Right lobe of liver (tissue), 6 donors: ENCODE data around the gene C19orf12. TPM values are rescaled to one million over a fixed set of nuclear protein-coding genes. Genes with fewer than 3 reads are reported as not detected.

Source experiments
- ATAC-seq, 4 donors: fragments of 200-7000 bp; cut with Tn5 transposase; one replicate each; pipeline ENCODE4 v1.9.1; 2020; ENCODE audit warnings: mild to moderate bottlenecking in 4 of 4, moderate library complexity in 4 of 4
- DNase-seq, 3 donors: peaks; one replicate each; pipeline ENCODE4 v3.0.0-alpha.2; 2020
- H3K27ac ChIP-seq, 3 donors: fragments of 200-600 bp; one replicate each; pipeline ENCODE4 v1.8.0; 2022
- H3K27me3 ChIP-seq, 2 donors: fragments of 200-600 bp; one replicate each; pipeline ENCODE4 v1.8.0; 2022
- H3K36me3 ChIP-seq, 4 donors: fragments of 200-600 bp; sonication (generic) in 1 of 4; one replicate each; pipeline versions ENCODE4 v1.5.1 to v1.8.0; 2017 to 2022; ENCODE audit warnings: control low read depth in 1 of 4
- H3K4me1 ChIP-seq, 4 donors: fragments of 200-600 bp; sonication (generic) in 1 of 4; one replicate each; pipeline versions ENCODE4 v1.5.1 to v1.8.0; 2017 to 2022; ENCODE audit warnings: control low read depth in 1 of 4
- H3K4me3 ChIP-seq, 3 donors: fragments of 200-600 bp; one replicate each; pipeline ENCODE4 v1.8.0; 2022
- H3K9me3 ChIP-seq, 4 donors: fragments of 200-600 bp; sonication (generic) in 1 of 4; one replicate each; pipeline versions ENCODE4 v1.5.1 to v1.8.0; 2017 to 2022; ENCODE audit warnings: control low read depth in 1 of 4
- CTCF ChIP-seq, 4 donors: fragments of 200-600 bp in 3 of 4; fragments of 450-650 bp in 1 of 4; IDR thresholded peaks; one replicate each; pipeline versions ENCODE4 v1.5.1 to v1.8.0; 2016 to 2022; ENCODE audit warnings: antibody characterized with exemption in 4 of 4, mild to moderate bottlenecking in 2 of 4
- POLR2A ChIP-seq: fragments of 450-650 bp; IDR thresholded peaks from one replicate; pipeline ENCODE4 v1.6.1; 2017; ENCODE audit warnings: antibody characterized with exemption, mild to moderate bottlenecking
- WGBS: methylation state at CpG from one replicate; pipeline ENCODE4 v1.1.6; 2018; ENCODE audit warnings: low coverage, low lambda C conversion rate; ENCODE audit not compliant: insufficient coverage; ENCODE audit errors: missing lambda C conversion rate; 5-methylcytosine and 5-hydroxymethylcytosine counted together
- intact Hi-C, 2 donors: fragments of 100-400 bp; cut with DNase I; formaldehyde crosslinking; loops; one replicate each; pipeline versions ENCODE4 v1.11.2 to v1.14.1; 2022
- total RNA-seq, 6 experiments: library from RNA; depleted of rRNA in 2 of 6; stranded (reverse); fragments of >200 nt in 2 of 6; fragmentation: NEBNext Ultra II Directional in 3 of 6; extraction: Animal tissue kit (Norgen Biotek cat#: 25700) in 3 of 6; gene quantifications; one replicate each; pipeline versions ENCODE4 v1.1.0 to v1.2.4, GENCODE V29; 2016 to 2023
- donor health status: DM: no; HTN: yes; CAD: no.
- donor health status: DM: no; HTN: no; CAD: no.
- donor health status: DM: no; HTN: no; CAD: no.
- donor health status: DM: no; HTN: yes; CAD: no.
- donor health status: DM: no; HTN: yes; CAD: no.

The C19orf12 gene
- total RNA-seq, 6 experiments from 2014 or later: 35.2 to 62.8 (median 52.4) TPM

- intact Hi-C loops: no loop called here
- TF ChIP-seq POLR2A (no peak), CTCF (IDR thresholded peaks at IDR 0.05) (no peak)
- Histone ChIP-seq H3K4me3 (no peak overlapping the region), H3K4me1 (no peaks in the 10 kb centered on the region), H3K27ac (no peak overlapping the region), H3K9me3 (no peaks in the 10 kb centered on the region), H3K27me3 (no peaks in the 10 kb centered on the region), H3K36me3 (no peaks in the 10 kb centered on the region)
- DNase-seq: no peak
- 70% methylated on average over 5 of the region's 5 CpGs for WGBS
- no peak for ATAC-seq
These were observed 34.9 kb upstream of the C19orf12 start for GRCh38 chr19:29750001-29750400.

GRCh38 chr19:29748996-29749849 lies 34.2 kb upstream of the C19orf12 start:
- Histone ChIP-seq H3K27ac (no peak overlapping the region), H3K36me3 (no peaks in the 10 kb centered on the region), H3K4me3 (no peak overlapping the region), H3K4me1 (no peaks in the 10 kb centered on the region), H3K9me3 (no peaks in the 10 kb centered on the region), H3K27me3 (no peaks in the 10 kb centered on the region)
- DNase-seq (no peak), ATAC-seq (peak in 1 of 4 donors; percentile 11)
- 27% methylated on average over 3 of the region's 7 CpGs for WGBS
- no peak for TF ChIP-seq POLR2A
- TF ChIP-seq CTCF (IDR thresholded peaks at IDR 0.05): no peak
- intact Hi-C loops: no loop called here

GRCh38 chr19:29745253-29745652 lies 30.2 kb upstream of the C19orf12 start:
- peak in 1 of 4 donors; percentile 24 for ATAC-seq
- Histone ChIP-seq H3K36me3 (no peaks in the 10 kb centered on the region), H3K4me3 (no peak overlapping the region), H3K27me3 (no peaks in the 10 kb centered on the region), H3K4me1 (no peaks in the 10 kb centered on the region), H3K9me3 (no peaks in the 10 kb centered on the region), H3K27ac (no peak overlapping the region)
- 60% methylated on average over 1 of the region's 6 CpGs for WGBS
- intact Hi-C loops: no loop called here
- no peak for DNase-seq
- TF ChIP-seq POLR2A (no peak), CTCF (IDR thresholded peaks at IDR 0.05) (no peak)

- Histone ChIP-seq H3K9me3 (no peaks in the 10 kb centered on the region), H3K27ac (no peak overlapping the region), H3K4me1 (no peaks in the 10 kb centered on the region), H3K36me3 (no peaks in the 10 kb centered on the region), H3K4me3 (no peak overlapping the region), H3K27me3 (no peaks in the 10 kb centered on the region)
- TF ChIP-seq POLR2A (no peak), CTCF (IDR thresholded peaks at IDR 0.05) (no peak)
- intact Hi-C loops: no loop called here
- no peak for ATAC-seq
- no peak for DNase-seq
These were observed 28.6 kb upstream of the C19orf12 start for GRCh38 chr19:29743681-29744080.
